DMS 273 treated with DMSO at 0.1 percent for 48 hours (cell line): Measurements from ENCODE around the gene PANX1.

ENCODE experiments used
- DNase-seq: peaks from one replicate; lab custom pipeline; 2025; lab: John Stamatoyannopoulos, UW

PANX1 gene

DNA sequence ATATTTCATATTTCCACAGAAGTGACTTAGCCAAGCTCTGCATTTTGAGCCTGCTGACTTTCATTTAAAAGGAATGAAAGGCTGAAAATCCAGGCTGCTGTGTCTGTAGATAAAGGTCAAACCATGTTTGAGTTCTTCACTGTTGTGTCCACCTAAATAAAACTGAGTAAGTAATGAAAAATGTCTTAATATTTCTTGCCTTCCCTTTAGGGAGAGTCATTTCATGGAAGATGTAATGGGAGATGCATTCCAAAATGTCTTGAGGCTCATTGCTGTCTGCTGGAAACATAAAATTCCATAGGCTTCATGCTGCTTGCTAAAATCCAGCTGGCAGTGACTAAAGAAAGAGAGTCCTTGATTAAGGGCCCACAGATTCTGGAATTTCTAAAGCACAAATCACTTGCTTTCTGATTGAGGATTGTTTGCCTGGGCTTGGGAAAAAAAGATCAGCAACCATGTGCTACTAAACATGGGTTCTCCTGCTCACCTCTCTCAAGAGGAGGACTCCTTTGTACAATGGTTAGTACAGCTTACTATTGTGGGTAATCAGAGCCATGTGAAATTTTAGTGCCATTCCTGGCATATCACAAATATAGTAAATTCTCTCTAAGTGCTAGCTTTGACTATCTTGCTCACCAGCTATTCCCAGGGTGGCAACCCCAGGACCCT is 56.9 kb downstream of the PANX1 start:
- DNase-seq = no peak

GRCh38 chr11:94186342-94187203 is 57.9 kb downstream of the PANX1 start:
- no peak for DNase-seq

- DNase-seq = no peak
Measured at GRCh38 chr11:94193288-94193687, 64.6 kb downstream of the PANX1 start.

DNA sequence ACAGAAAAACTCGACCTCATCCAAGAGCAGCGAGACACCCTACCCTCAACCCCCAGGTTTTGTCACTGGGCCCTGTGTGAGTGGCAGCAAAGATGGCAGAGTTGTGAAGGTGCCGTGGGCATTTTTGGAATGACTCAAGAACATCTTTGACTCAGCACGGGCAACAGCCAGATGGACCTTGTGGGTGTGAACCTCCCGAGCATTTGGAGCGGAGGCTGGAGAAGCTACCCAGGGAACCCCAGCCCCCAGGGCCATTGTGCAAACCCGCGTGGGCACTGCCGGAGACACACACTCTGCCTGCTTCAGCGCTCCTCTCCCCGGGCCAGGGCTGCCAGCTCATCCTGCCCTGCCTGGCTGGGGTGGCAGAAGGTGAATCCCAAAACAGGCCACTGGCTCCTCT is 66.1 kb downstream of the PANX1 start:
- no peak for DNase-seq

- DNase-seq = no peak
Measured at GRCh38 chr11:94196363-94196762, 67.7 kb downstream of the PANX1 start.

DNA sequence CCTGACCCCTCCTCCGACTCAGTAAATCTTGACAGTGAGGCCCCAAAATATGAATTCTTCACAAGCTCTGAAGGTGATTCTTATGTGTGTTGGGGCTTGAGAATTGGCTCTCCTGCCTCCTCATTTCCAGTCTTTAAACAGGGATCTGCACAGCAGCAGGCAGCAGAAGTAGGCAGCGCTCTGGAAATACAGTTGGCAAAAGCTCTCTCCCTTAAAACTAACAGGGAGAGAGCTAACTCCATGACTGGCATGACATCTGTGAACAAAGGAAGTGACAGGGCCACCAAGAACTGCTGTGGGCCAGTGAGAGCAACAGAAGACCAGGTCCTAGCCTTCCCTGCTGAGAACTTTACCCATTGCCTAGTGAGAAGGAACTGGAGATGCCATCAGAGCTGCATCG is 70.1 kb downstream of the PANX1 start:
- no peak for DNase-seq

DNA sequence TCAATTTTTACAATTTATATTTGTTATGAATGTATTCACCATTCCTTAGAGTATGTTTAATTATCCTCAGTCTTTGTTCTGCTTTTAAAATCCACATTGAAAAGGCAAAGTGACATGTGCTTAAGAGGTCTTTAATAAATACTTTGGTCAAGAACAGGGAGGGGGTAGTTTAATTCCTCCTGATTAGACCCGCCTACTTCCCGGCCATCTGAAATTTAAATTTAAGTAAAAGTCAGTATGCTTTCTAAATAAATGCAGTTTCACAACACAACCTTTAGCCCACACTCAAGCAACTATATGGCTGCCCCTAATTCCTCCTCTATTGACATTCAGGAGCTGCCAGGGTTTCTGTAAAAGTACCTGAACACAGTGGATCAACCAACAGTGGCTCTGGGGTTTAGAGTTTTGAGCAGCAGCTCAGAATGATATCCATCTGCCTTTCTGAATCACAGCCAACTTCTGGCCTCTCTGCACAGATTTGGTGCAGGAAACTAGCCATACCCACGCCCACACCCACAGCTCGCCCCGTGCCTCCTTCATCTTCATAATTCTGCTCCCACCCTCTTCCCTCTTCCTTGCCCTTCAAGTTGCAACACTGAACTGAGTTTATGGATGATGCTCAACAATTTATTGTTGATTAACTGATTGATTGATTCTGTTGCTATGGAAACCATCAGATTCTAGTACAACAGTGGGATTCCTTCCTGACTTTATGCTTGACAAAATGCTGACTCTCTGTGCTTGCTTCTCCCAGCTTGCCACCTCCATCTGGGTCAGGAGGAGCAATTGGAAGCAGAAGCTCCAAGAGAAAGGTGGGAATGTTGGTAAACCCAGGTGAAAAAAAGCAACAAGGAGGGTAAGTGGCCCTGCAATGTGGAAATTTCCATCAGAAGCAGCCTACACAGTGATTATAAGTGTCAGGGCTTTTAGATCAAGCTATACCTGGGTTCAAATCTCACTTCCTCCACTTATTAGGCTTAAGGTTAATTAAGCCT is 70.8 kb downstream of the PANX1 start:
- peak; percentile 53 for DNase-seq

DNA sequence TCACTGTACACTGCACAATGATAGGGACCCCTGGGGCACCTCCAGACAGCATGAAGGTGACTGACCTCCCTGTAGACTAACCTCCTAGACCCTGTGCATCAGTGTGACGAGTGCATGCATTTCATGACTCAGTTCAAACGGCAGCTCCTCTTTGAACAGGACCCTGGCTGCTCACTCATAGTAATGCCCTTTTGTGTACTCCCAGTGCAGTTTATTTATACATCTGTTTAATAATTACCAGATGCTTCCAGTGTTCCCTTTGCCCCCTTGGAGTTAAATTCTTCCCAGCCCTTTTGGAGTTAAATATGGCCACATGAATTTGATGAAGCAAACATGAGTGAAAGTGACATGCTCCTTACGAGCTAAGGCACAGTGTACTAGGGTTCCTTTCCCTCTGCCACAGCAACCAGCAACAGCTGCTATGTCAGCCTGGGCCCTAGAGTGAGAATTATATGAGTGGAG is 72.4 kb downstream of the PANX1 start:
- no peak for DNase-seq

GRCh38 chr11:94203070-94203469 is 74.4 kb downstream of the PANX1 start:
- no peak for DNase-seq

GRCh38 chr11:94211261-94211830 is 82.7 kb downstream of the PANX1 start:
- DNase-seq = no peak

DNA sequence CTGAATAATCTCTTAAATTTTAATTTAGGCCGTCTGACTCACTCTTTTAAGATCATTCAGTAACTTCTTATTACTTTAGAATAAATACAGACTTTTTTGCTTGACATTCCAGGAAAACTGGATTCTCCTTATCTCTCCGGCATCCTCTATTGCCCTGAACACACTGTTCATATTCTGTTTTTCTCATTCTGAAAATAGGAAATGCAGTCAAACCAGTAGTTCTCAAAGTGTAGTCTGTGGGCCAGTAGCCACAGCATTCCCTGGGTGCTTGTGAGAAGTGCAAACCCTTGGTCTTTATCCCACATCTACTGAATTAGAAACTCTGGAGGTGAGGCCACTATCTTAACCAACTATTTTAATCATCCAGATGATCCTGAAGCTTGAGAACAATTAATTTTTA is 84.3 kb downstream of the PANX1 start:
- DNase-seq = no peak

DNA sequence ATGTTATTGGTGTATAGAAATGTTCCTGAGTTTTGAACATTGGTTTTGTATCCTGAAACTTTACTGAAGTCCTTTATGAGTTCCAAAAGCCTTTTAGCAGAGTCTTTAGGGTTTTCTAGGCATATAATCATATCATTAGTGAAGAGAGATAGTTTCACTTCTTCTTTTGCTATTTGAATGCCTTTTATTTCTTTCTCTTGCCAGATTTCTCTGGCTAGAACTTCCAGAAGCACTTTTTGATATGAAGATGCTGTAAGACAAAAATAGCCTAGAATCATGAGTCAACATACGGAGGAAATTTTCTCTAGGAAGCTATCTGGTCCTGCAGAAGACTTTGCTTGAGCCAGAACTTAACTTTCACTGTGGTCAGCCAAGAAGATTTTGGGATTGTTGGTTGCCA is 89.1 kb downstream of the PANX1 start:
- no peak for DNase-seq

GRCh38 chr11:94218372-94218771 is 89.7 kb downstream of the PANX1 start:
- DNase-seq = no peak

GRCh38 chr11:94219771-94220170 is 91.1 kb downstream of the PANX1 start:
- no peak for DNase-seq

- no peak for DNase-seq
Measured at GRCh38 chr11:94224078-94224477, 95.4 kb downstream of the PANX1 start.
